K562 (cell line): ENCODE data around the gene POLN. TPM values are rescaled to one million over a fixed set of nuclear protein-coding genes. Genes with fewer than 3 reads are reported as not detected.

ENCODE experiments used
- ATF1 ChIP-seq, 2 experiments: fragments of 450-650 bp in 1 of 2; IDR thresholded peaks; 2 replicates each; pipeline ENCODE4 v1.6.1; 2016; ENCODE audit warnings: missing compliant biosample characterization in 1 of 2, missing genetic modification characterization in 1 of 2
- BRD9 ChIP-seq: fragments of 450-650 bp; IDR thresholded peaks from 2 replicates; pipeline ENCODE4 v1.6.1; 2018; ENCODE audit warnings: low read depth; ENCODE audit not compliant: partially characterized antibody
- CAMTA2 ChIP-seq: fragments of 250-450 bp; sonication (Bioruptor Pico); conservative IDR thresholded peaks from 2 replicates; pipeline ENCODE4 v1.5.1; 2022
- CBFB ChIP-seq: sonication (generic); formaldehyde crosslinking; IDR thresholded peaks from 2 replicates; pipeline ENCODE4 v1.4.0; 2020; ENCODE audit warnings: mild to moderate bottlenecking, missing genetic modification reagents
- ELF4 ChIP-seq: fragments of 450-650 bp; formaldehyde crosslinking; IDR thresholded peaks from 2 replicates; pipeline ENCODE4 v1.4.0; 2022; ENCODE audit warnings: missing genetic modification characterization
- EZH2 ChIP-seq: IDR thresholded peaks from 2 replicates; pipeline ENCODE4 v1.6.1; 2012; ENCODE audit warnings: low read depth, mild to moderate bottlenecking, inconsistent platforms, low read length, borderline replicate concordance
- HCFC1 ChIP-seq: IDR thresholded peaks from 2 replicates; pipeline ENCODE4 v1.6.1; 2012; ENCODE audit warnings: low read depth, low read length, improper control_type of control experiment
- HNRNPL ChIP-seq: fragments of 200-400 bp; formaldehyde crosslinking; IDR thresholded peaks from 2 replicates; pipeline ENCODE4 v1.6.1; 2017; ENCODE audit warnings: low read depth, mild to moderate bottlenecking, low read length
- HOXB6 ChIP-seq: fragments of 250-450 bp; sonication (Bioruptor Pico); IDR thresholded peaks from 2 replicates; pipeline ENCODE4 v1.5.1; 2022; ENCODE audit warnings: mild to moderate bottlenecking, borderline replicate concordance
- ILF3 ChIP-seq: fragments of 450-650 bp; IDR thresholded peaks from 2 replicates; pipeline ENCODE4 v1.6.1; 2018; ENCODE audit warnings: antibody characterized with exemption, mild to moderate bottlenecking, moderate library complexity, borderline replicate concordance
- KHSRP ChIP-seq: fragments of 450-650 bp; IDR thresholded peaks from 2 replicates; pipeline ENCODE4 v1.6.1; 2017
- NONO ChIP-seq, 2 experiments: fragments of 200-400 bp in 1 of 2; fragments of 450-650 bp in 1 of 2; formaldehyde crosslinking in 1 of 2; IDR thresholded peaks; 2 replicates each; pipeline ENCODE4 v1.6.1; 2017; ENCODE audit warnings: low read depth in 2 of 2, mild to moderate bottlenecking in 2 of 2, moderate library complexity in 2 of 2, low read length in 1 of 2
- PHB ChIP-seq: fragments of 250-450 bp; sonication (Bioruptor Pico); IDR thresholded peaks from 2 replicates; pipeline ENCODE4 v1.5.0; 2021
- PHF20 ChIP-seq: fragments of 450-650 bp; IDR thresholded peaks from 2 replicates; pipeline ENCODE4 v1.6.1; 2018; ENCODE audit not compliant: partially characterized antibody
- PHF8 ChIP-seq: fragments of 200-600 bp; sonication (generic); IDR thresholded peaks from 2 replicates; pipeline ENCODE4 v1.6.1; 2012; ENCODE audit warnings: mixed run types, mild to moderate bottlenecking, inconsistent platforms, low read length, moderate library complexity, borderline replicate concordance
- RBFOX2 ChIP-seq: fragments of 200-400 bp; formaldehyde crosslinking; IDR thresholded peaks from 2 replicates; pipeline ENCODE4 v1.6.1; 2017; ENCODE audit warnings: low read depth, mild to moderate bottlenecking, low read length, moderate library complexity
- SAP30 ChIP-seq: fragments of 200-600 bp; sonication (generic); IDR thresholded peaks from 2 replicates; pipeline ENCODE4 v1.6.1; 2012; ENCODE audit warnings: borderline replicate concordance, low read depth, mild to moderate bottlenecking, moderate library complexity, low read length, control low read depth, inconsistent platforms; ENCODE audit not compliant: insufficient read depth, poor library complexity, severe bottlenecking
- SETDB1 ChIP-seq: IDR thresholded peaks from one replicate; pipeline ENCODE4 v1.6.1; 2012; ENCODE audit warnings: low read length, control low read depth, inconsistent platforms
- SREBF1 ChIP-seq: fragments of 150-350 bp; IDR thresholded peaks from 2 replicates; pipeline ENCODE4 v1.6.1; 2014; ENCODE audit warnings: antibody characterized with exemption, low read depth, low read length, borderline replicate concordance
- ZFP30 ChIP-seq: fragments of 250-450 bp; sonication (Bioruptor Pico); IDR thresholded peaks from 2 replicates; pipeline ENCODE4 v1.8.0; 2022; ENCODE audit warnings: moderate library complexity, mild to moderate bottlenecking, inconsistent platforms, borderline replicate concordance
- ZNF224 ChIP-seq: sonication (generic); formaldehyde crosslinking; IDR thresholded peaks from 2 replicates; pipeline ENCODE4 v1.8.0; 2022; ENCODE audit warnings: mild to moderate bottlenecking, missing genetic modification reagents
- polyA plus RNA-seq, 8 experiments: library from polyadenylated mRNA; depleted of rRNA in 4 of 8; stranded (reverse) in 5 of 8; unstranded in 3 of 8; fragments of >200 nt; fragmentation: Nextera tagmentation in 2 of 8; fragmentation: Illumina TruSeq in 1 of 8; extraction: Ambion mirVana in 2 of 8; extraction: Trizol in 1 of 8; gene quantifications; 2 replicates each; pipeline versions ENCODE4 v1.2.1 to v1.2.3, GENCODE V29; 2011 to 2014; ENCODE audit warnings: inconsistent platforms in 1 of 8, missing spikeins in 1 of 8
- total RNA-seq, 7 experiments: library from RNA; depleted of rRNA in 6 of 7; stranded (reverse); fragments of >200 nt in 6 of 7; fragmentation: Illumina TruSeq in 2 of 7; extraction: Trizol in 2 of 7; gene quantifications; 2 replicates each; pipeline versions ENCODE4 v1.2.1 to v1.2.3, GENCODE V29; 2011 to 2021; ENCODE audit warnings: low replicate concordance in 1 of 7
- TF ChIP-seq, protein P1 (sequence below): sonication (generic); IDR thresholded peaks from 2 replicates; pipeline ENCODE4 v1.6.1; 2016
- TF ChIP-seq, protein P2 (sequence below): sonication (generic); formaldehyde crosslinking; IDR thresholded peaks from 2 replicates; pipeline ENCODE4 v1.8.0; 2022; ENCODE audit warnings: mild to moderate bottlenecking, missing genetic modification reagents
- TF ChIP-seq, protein P3 (sequence below): fragments of 450-650 bp; IDR thresholded peaks from 2 replicates; pipeline ENCODE4 v1.6.1; 2016
- TF ChIP-seq, protein P4 (sequence below): conservative IDR thresholded peaks from 2 replicates; pipeline ENCODE4 v1.6.1; 2011; ENCODE audit warnings: low read depth, mild to moderate bottlenecking, low read length; ENCODE audit not compliant: control insufficient read depth

Gene POLN
- total and polyA plus RNA-seq, 9 of the 15 experiments (the other 6 are each of a cell fraction or from before 2014, with no cell fraction given), result 0.08 to 0.91 (median 0.32) TPM

DNA sequence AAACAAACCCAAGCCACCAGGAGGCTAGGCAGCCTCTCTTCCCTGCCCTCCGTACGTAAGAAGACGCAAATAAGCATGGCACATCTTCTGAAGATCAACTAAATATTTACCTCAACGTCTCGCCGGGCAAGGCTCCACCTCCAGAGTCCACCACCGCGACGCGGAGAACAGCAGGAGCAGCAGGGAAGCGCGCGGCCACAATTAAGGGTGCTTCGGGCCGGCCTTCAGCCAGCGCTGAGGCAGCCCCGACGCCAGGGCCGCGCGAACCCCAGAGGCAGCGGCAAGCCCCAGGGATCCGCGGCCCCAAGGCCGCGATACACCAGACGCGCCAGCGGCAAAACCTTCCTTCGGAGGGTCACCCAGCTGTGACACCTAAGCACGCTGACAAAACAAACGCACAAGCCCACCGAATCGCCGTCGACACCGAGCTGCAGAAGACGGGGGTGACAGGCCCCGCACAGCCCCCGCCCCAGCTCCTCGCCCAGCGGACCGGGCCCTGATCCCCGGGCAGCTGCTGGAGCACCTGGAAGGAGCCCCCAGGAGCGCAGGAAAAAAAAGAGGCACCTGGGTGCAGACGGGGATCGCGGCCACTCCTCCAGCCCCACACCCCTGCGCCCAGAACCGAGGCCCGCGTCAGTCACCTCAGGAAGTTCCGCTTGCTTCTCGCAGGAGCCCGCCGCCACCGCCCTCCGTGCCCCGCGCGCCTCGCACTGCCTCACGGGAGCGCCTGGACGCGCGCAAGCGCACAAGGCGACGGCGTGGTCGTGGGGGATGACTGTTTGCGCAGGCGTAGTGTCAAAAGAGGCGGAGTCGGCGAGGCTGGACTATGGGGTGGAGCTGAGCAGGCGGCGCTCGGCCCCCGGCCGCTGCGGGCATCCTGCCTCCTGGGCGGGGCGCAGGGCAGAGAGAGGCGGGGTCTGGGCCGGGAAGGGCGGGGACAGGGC, at the start of gene POLN, which contains the start of gene HAUS3 (continued):
- TF ChIP-seq EZH2, result no peak
- peak; percentile 97 for TF ChIP-seq SAP30
- peak; percentile 81 for TF ChIP-seq SETDB1
- no peak for TF ChIP-seq NONO (IDR thresholded peaks at IDR 0.05; ENCODE audit: low read depth in 2 of 2, low read length in 1 of 2)
- TF ChIP-seq BRD9, result no peak
- no peak for TF ChIP-seq ELF4 (CRISPR knock-in tag)
- TF ChIP-seq, protein P1, sequence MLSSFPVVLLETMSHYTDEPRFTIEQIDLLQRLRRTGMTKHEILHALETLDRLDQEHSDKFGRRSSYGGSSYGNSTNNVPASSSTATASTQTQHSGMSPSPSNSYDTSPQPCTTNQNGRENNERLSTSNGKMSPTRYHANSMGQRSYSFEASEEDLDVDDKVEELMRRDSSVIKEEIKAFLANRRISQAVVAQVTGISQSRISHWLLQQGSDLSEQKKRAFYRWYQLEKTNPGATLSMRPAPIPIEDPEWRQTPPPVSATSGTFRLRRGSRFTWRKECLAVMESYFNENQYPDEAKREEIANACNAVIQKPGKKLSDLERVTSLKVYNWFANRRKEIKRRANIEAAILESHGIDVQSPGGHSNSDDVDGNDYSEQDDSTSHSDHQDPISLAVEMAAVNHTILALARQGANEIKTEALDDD, result no peak
- TF ChIP-seq, protein P2, sequence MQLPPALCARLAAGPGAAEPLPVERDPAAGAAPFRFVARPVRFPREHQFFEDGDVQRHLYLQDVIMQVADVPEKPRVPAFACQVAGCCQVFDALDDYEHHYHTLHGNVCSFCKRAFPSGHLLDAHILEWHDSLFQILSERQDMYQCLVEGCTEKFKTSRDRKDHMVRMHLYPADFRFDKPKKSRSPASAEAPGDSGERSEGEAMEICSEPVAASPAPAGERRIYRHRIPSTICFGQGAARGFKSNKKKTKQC (CRISPR knock-in tag), result peak; percentile 90
- no peak for TF ChIP-seq ZNF224 (CRISPR knock-in tag)
- no peak for TF ChIP-seq PHB (CRISPR knock-in tag)
- peak; percentile 80; the same call in 1 of the 2 replicates for TF ChIP-seq HNRNPL
- no peak for TF ChIP-seq ATF1 (CRISPR knock-in tag; IDR thresholded peaks at IDR 0.05)
- peak; percentile 49 for TF ChIP-seq ATF1 (tag; IDR thresholded peaks at IDR 0.05)
- no peak for TF ChIP-seq CBFB
- TF ChIP-seq ZFP30 (CRISPR knock-in tag), result no peak
- TF ChIP-seq PHF8, result peak; percentile 81; the same call in 1 of the 2 replicates
- TF ChIP-seq, protein P3, sequence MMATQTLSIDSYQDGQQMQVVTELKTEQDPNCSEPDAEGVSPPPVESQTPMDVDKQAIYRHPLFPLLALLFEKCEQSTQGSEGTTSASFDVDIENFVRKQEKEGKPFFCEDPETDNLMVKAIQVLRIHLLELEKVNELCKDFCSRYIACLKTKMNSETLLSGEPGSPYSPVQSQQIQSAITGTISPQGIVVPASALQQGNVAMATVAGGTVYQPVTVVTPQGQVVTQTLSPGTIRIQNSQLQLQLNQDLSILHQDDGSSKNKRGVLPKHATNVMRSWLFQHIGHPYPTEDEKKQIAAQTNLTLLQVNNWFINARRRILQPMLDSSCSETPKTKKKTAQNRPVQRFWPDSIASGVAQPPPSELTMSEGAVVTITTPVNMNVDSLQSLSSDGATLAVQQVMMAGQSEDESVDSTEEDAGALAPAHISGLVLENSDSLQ, result peak; percentile 91
- peak; percentile 93 for TF ChIP-seq RBFOX2
- no peak for TF ChIP-seq ILF3
- TF ChIP-seq PHF20, result peak; percentile 56
- TF ChIP-seq HCFC1, result peak; percentile 25
- no peak for TF ChIP-seq KHSRP
- TF ChIP-seq, protein P4, sequence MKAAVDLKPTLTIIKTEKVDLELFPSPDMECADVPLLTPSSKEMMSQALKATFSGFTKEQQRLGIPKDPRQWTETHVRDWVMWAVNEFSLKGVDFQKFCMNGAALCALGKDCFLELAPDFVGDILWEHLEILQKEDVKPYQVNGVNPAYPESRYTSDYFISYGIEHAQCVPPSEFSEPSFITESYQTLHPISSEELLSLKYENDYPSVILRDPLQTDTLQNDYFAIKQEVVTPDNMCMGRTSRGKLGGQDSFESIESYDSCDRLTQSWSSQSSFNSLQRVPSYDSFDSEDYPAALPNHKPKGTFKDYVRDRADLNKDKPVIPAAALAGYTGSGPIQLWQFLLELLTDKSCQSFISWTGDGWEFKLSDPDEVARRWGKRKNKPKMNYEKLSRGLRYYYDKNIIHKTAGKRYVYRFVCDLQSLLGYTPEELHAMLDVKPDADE, result peak; percentile 83; the same call in 1 of the 2 replicates
- no peak for TF ChIP-seq SREBF1
- TF ChIP-seq HOXB6 (CRISPR knock-in tag), result no peak
- TF ChIP-seq CAMTA2, result no peak
